ENCODE data around the gene KLKB1.

Gene KLKB1

GRCh38 chr4:186248643-186249042 lies 21.3 kb downstream of the KLKB1 start:
- POLR2A ChIA-PET, result no interaction called here
- DNase-seq (ENCODE audit: extremely low spot score), result no peak
- TF ChIP-seq, protein P1, sequence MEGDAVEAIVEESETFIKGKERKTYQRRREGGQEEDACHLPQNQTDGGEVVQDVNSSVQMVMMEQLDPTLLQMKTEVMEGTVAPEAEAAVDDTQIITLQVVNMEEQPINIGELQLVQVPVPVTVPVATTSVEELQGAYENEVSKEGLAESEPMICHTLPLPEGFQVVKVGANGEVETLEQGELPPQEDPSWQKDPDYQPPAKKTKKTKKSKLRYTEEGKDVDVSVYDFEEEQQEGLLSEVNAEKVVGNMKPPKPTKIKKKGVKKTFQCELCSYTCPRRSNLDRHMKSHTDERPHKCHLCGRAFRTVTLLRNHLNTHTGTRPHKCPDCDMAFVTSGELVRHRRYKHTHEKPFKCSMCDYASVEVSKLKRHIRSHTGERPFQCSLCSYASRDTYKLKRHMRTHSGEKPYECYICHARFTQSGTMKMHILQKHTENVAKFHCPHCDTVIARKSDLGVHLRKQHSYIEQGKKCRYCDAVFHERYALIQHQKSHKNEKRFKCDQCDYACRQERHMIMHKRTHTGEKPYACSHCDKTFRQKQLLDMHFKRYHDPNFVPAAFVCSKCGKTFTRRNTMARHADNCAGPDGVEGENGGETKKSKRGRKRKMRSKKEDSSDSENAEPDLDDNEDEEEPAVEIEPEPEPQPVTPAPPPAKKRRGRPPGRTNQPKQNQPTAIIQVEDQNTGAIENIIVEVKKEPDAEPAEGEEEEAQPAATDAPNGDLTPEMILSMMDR (IDR thresholded peaks at IDR 0.05; ENCODE audit: control extremely low read depth, extremely low read depth, low read depth, missing control alignments), result no peak
- CTCF ChIA-PET, result no interaction called here

DNA sequence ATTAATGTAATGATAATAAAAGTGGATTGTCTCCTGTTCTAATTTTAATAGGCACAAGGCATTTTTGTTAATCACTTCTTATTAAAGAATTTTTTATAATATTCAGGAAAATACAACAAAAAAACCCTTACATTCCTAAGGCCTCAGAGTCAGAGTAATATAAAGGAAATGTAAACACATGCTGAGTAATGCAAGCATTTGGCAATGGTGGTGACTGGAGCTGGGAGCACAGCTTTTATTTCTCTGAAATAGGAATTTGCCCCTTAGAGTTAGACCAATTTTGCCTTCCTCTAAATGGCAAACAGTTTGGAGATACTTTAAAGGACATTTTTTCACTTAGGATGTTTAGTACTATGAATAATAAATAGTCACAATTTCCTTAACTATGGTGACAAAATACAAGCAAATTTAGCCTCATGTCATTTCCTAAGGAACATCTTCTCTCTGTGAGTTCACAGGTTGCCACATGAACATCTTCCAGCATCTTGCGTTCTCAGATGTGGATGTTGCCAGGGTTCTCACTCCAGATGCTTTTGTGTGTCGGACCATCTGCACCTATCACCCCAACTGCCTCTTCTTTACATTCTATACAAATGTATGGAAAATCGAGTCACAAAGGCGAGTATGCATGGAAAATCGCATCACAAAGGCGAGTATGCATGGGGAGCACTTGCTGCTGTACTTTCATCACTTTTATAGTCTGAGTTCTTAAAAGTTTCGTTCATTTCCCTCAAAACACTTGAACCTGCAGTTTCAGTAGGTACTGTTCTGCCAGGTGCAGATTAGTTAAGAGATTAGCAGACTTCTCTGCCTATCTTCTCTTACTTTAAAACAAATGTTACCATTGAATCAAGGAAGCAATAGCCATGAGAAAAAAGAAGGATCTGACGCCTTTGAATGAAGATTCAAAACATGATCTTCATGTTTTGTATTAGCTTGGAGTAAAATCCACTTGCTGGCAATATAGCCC lies 22.8 kb downstream of the KLKB1 start:
- ChIA-PET CTCF (no interaction called here), POLR2A (no interaction called here)
- no peak for DNase-seq (ENCODE audit: extremely low spot score)
- TF ChIP-seq, protein P1 (IDR thresholded peaks at IDR 0.05; ENCODE audit: control extremely low read depth, extremely low read depth, low read depth, missing control alignments), result no peak

DNA sequence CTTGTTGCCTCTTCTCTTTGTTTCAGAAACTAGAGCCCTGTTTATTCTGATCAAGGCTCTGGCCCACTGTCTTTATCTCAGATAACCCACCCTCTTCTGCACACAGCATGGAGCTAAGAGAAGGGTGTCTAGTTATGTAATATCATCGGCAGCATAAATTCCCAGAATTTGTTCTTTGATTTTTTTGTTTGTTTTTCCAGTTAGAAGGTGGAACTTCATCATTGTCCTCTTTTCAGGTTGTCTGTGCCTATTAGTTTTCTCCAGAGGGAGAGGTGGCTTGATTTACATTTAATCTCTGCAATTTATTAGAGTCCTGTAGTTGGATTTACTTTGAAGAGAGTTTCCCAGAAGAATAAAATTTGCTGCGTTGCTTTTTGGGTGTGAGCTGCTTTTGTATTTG lies 23.5 kb downstream of the KLKB1 start:
- ChIA-PET POLR2A (no interaction called here), CTCF (no interaction called here)
- TF ChIP-seq, protein P1 (IDR thresholded peaks at IDR 0.05; ENCODE audit: control extremely low read depth, extremely low read depth, low read depth, missing control alignments), result no peak
- no peak for DNase-seq (ENCODE audit: extremely low spot score)

DNA sequence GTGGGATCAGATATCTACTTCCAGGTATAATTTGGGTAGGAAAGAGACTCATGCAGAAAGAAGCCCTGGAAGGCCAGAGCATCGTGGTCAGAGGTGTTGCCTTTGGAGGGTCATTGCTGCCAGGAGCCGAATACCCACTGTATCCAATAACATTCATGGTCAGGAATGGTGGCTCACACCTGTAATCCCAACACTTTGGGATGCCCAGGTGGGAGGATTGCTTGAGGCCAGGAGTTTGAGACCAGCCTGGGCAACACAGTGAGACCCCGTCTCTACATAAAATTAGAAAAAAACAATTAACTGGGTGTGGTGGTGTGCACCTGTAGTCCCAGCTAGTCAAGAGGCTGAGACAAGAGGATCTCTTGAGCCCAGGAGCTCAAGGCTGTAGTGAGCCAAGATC lies 27.8 kb downstream of the KLKB1 start:
- TF ChIP-seq, protein P1 (IDR thresholded peaks at IDR 0.05; ENCODE audit: control extremely low read depth, extremely low read depth, low read depth, missing control alignments), result no peak
- no peak for DNase-seq (ENCODE audit: extremely low spot score)
- CTCF ChIA-PET, result no interaction called here
- POLR2A ChIA-PET, result no interaction called here

DNA sequence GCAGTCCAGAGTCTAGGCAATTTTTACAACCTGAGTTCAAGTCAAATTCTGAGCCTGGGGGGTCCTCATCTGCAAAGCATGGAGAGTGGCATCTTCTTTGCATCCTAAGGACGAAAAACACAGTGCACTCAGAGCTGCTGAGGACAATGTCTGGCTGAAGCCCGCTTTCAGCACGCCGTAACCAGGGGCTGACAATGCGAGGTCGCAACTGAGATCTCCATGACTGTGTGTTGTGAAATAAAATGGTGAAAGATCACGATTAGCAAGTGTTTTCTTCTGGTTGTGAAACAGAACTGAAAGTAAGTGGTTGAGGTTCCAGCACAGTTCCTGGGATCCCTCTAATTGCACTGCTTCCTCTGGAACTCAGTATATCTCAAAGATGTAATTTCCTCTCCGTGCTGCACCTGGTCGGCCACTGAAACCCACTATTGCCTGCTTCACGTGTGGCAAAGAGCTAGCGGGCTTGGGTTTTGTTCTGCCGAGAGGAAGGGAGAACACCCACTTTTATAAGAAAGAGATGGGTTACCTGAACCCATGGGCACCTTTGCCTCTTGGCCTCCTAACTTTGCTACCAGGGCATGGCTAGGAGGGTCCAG lies 31.0 kb downstream of the KLKB1 start:
- ChIA-PET CTCF (no interaction called here), POLR2A (no interaction called here)
- TF ChIP-seq, protein P1 (IDR thresholded peaks at IDR 0.05; ENCODE audit: control extremely low read depth, extremely low read depth, low read depth, missing control alignments), result no peak
- no peak for DNase-seq (ENCODE audit: extremely low spot score)

DNA sequence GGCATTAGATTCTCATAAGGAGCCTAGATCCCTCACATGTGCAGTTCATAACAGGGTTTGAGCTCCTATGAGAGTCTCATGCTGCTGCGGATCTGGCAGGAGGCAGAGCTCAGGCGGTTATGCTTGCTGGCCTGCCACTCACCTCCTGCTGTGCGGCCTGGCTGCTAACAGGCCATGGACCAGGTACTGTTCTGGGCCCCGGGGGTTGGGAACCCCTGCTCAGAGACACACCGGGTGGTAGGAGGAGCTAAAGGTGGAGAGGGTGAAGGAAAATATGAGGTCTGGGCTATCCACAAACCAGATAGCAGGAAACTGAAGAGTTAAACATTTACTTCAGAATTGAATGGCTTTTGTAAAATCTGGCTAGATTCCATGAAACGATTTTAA lies 32.8 kb downstream of the KLKB1 start:
- CTCF ChIA-PET, result no interaction called here

More for the DNA sequence above, 32.8 kb downstream of the KLKB1 start:
- DNase-seq (ENCODE audit: extremely low spot score), result no peak
- TF ChIP-seq, protein P1 (IDR thresholded peaks at IDR 0.05; ENCODE audit: control extremely low read depth, extremely low read depth, low read depth, missing control alignments), result no peak
- POLR2A ChIA-PET, result no interaction called here

All from GM10248 (cell line).